BE2C (cell line): ENCODE data around the gene RAB10.

ENCODE experiments used
- DNase-seq: peaks from one replicate; pipeline ENCODE4 v3.0.0-alpha.2; 2020
- H3K27me3 ChIP-seq: fragments of 250-450 bp; sonication (Bioruptor Pico); 2 replicates; pipeline ENCODE4 v1.5.1; 2020; ENCODE audit warnings: mild to moderate bottlenecking
- H3K36me3 ChIP-seq: fragments of 250-450 bp; sonication (Bioruptor Pico); 2 replicates; pipeline ENCODE4 v1.5.1; 2020; ENCODE audit warnings: mild to moderate bottlenecking
- H3K4me1 ChIP-seq: fragments of 250-450 bp; sonication (Bioruptor Pico); 2 replicates; pipeline ENCODE4 v1.5.1; 2020
- H3K4me3 ChIP-seq: 2 replicates; pipeline ENCODE4 v1.5.1; 2011; ENCODE audit warnings: low read depth, low read length
- H3K9me3 ChIP-seq: fragments of 250-450 bp; sonication (Bioruptor Pico); 2 replicates; pipeline ENCODE4 v1.5.1; 2020
- CTCF ChIP-seq: IDR thresholded peaks from 2 replicates; pipeline ENCODE4 v1.5.1; 2012; ENCODE audit warnings: mild to moderate bottlenecking, low read depth, low read length

Gene RAB10

GRCh38 chr2:26169681-26170414, 136.0 kb downstream of the RAB10 start:
- H3K4me3 ChIP-seq: no peak overlapping the region
- no peaks in the 10 kb centered on the region for H3K9me3 ChIP-seq
- peaks cover 2% of the 10 kb centered on the region; the same call in 1 of the 2 replicates for H3K4me1 ChIP-seq
- DNase-seq: no peak
- no peak for TF ChIP-seq CTCF
- H3K27me3 ChIP-seq: no peaks in the 10 kb centered on the region
- H3K36me3 ChIP-seq: no peaks in the 10 kb centered on the region

- Histone ChIP-seq H3K9me3 (no peaks in the 10 kb centered on the region), H3K4me1 (peaks cover 8% of the 10 kb centered on the region), H3K27me3 (no peaks in the 10 kb centered on the region), H3K4me3 (no peak overlapping the region), H3K36me3 (no peaks in the 10 kb centered on the region)
- DNase-seq: no peak
- no peak for TF ChIP-seq CTCF
These were observed 136.9 kb downstream of the RAB10 start for GRCh38 chr2:26170795-26171194.

GRCh38 chr2:26172189-26172870, 138.4 kb downstream of the RAB10 start:
- no peaks in the 10 kb centered on the region for H3K27me3 ChIP-seq
- H3K9me3 ChIP-seq: no peaks in the 10 kb centered on the region
- TF ChIP-seq CTCF: no peak
- H3K4me1 ChIP-seq: peaks cover 11% of the 10 kb centered on the region
- DNase-seq: peak; percentile 52
- no peaks in the 10 kb centered on the region for H3K36me3 ChIP-seq
- no peak overlapping the region; the same call in 1 of the 2 replicates for H3K4me3 ChIP-seq

GRCh38 chr2:26172871-26173775, 139.2 kb downstream of the RAB10 start, which contains the start of gene GAREM2:
GAREM2 (plus strand) TSS chr2:26173088; CDS start chr2:26173221, 133 bp downstream.
- no peaks in the 10 kb centered on the region for H3K36me3 ChIP-seq
- H3K27me3 ChIP-seq: no peaks in the 10 kb centered on the region
- no peaks in the 10 kb centered on the region for H3K9me3 ChIP-seq
- TF ChIP-seq CTCF: no peak
- DNase-seq: peak; percentile 40
- H3K4me3 ChIP-seq: peak within 1 kb of the TSS; percentile 71
- peaks cover 11% of the 10 kb centered on the region for H3K4me1 ChIP-seq

- Histone ChIP-seq H3K9me3 (no peaks in the 10 kb centered on the region), H3K27me3 (no peaks in the 10 kb centered on the region), H3K4me1 (peaks cover 11% of the 10 kb centered on the region), H3K36me3 (no peaks in the 10 kb centered on the region), H3K4me3 (peak overlapping the region; percentile 71)
- DNase-seq: no peak
- no peak for TF ChIP-seq CTCF
These were observed 140.0 kb downstream of the RAB10 start for GRCh38 chr2:26173776-26174482.
